ENCODE data around the gene TGM2.
A peak's percentile ranks its signal among the peaks of the same experiment; 100 is the strongest.

TGM2 gene

GRCh38 chr20:38155811-38156210 lies 9.3 kb downstream of the TGM2 start:
- no peak for DNase-seq (ENCODE audit: low read depth)
- no peak overlapping the region for H3K4me3 ChIP-seq (ENCODE audit: low read depth, low read length)
- TF ChIP-seq CTCF (IDR thresholded peaks at IDR 0.05; ENCODE audit: low read depth, low read length) (no peak), POLR2A (IDR thresholded peaks at IDR 0.05; ENCODE audit: extremely low read depth, insufficient read length) (no peak), MAX (IDR thresholded peaks at IDR 0.05; ENCODE audit: low read depth, low read length) (no peak), MYC (IDR thresholded peaks at IDR 0.05; ENCODE audit: low read depth, low read length) (no peak)

GRCh38 chr20:38153401-38153800 lies 11.7 kb downstream of the TGM2 start:
- no peak for DNase-seq (ENCODE audit: low read depth)
- no peak for TF ChIP-seq MYC (IDR thresholded peaks at IDR 0.05; ENCODE audit: low read depth, low read length)
- no peak overlapping the region for H3K4me3 ChIP-seq (ENCODE audit: low read depth, low read length)

- DNase-seq (ENCODE audit: low read depth), result peak; percentile 19
- H3K4me3 ChIP-seq (ENCODE audit: low read depth, low read length), result no peak overlapping the region
- TF ChIP-seq MAX (IDR thresholded peaks at IDR 0.05; ENCODE audit: low read depth, low read length), result no peak
- TF ChIP-seq MYC (IDR thresholded peaks at IDR 0.05; ENCODE audit: low read depth, low read length), result no peak
- no peak for TF ChIP-seq CTCF (IDR thresholded peaks at IDR 0.05; ENCODE audit: low read depth, low read length)
These were observed 12.3 kb downstream of the TGM2 start for GRCh38 chr20:38152621-38153221.

GRCh38 chr20:38152175-38152620 lies 12.9 kb downstream of the TGM2 start:
- TF ChIP-seq MAX (IDR thresholded peaks at IDR 0.05; ENCODE audit: low read depth, low read length) (no peak), MYC (IDR thresholded peaks at IDR 0.05; ENCODE audit: low read depth, low read length) (no peak), CTCF (IDR thresholded peaks at IDR 0.05; ENCODE audit: low read depth, low read length) (no peak), POLR2A (IDR thresholded peaks at IDR 0.05; ENCODE audit: extremely low read depth, insufficient read length) (no peak)
- no peak overlapping the region for H3K4me3 ChIP-seq (ENCODE audit: low read depth, low read length)
- DNase-seq (ENCODE audit: low read depth), result no peak

- TF ChIP-seq CTCF (IDR thresholded peaks at IDR 0.05; ENCODE audit: low read depth, low read length) (no peak), MYC (IDR thresholded peaks at IDR 0.05; ENCODE audit: low read depth, low read length) (no peak)
- H3K4me3 ChIP-seq (ENCODE audit: low read depth, low read length), result no peak overlapping the region
- DNase-seq (ENCODE audit: low read depth), result no peak
These were observed 13.6 kb downstream of the TGM2 start for GRCh38 chr20:38151455-38151854.

- no peak for TF ChIP-seq CTCF (IDR thresholded peaks at IDR 0.05; ENCODE audit: low read depth, low read length)
- TF ChIP-seq MYC (IDR thresholded peaks at IDR 0.05; ENCODE audit: low read depth, low read length), result no peak
- no peak for TF ChIP-seq POLR2A (IDR thresholded peaks at IDR 0.05; ENCODE audit: extremely low read depth, insufficient read length)
- TF ChIP-seq MAX (IDR thresholded peaks at IDR 0.05; ENCODE audit: low read depth, low read length), result no peak
- no peak for DNase-seq (ENCODE audit: low read depth)
- no peak overlapping the region for H3K4me3 ChIP-seq (ENCODE audit: low read depth, low read length)
These were observed 14.5 kb downstream of the TGM2 start for GRCh38 chr20:38150335-38151170.

Measured in NB4 (cell line).